Body of pancreas (tissue), 4 donors: ENCODE measurements around the gene CRAMP1. TPM values are rescaled to one million over a fixed set of nuclear protein-coding genes. Genes with fewer than 3 reads are reported as not detected.

Experiments used
- ATAC-seq: fragments of 150-250 bp; one replicate; pipeline ENCODE4 v1.9.1; 2016
- DNase-seq, 4 donors: peaks; one replicate each; pipeline ENCODE4 v3.0.0-alpha.2; 2019
- H3K27ac ChIP-seq, 4 donors: fragments of 200-600 bp; sonication (generic); 1 replicate in 3 of 4; 2 replicates in 1 of 4; pipeline versions ENCODE4 v1.5.1 to v1.6.1; 2016 to 2019; ENCODE audit warnings: mild to moderate bottlenecking in 1 of 4, mixed read lengths in 1 of 4, moderate library complexity in 1 of 4
- H3K27me3 ChIP-seq, 2 donors: fragments of 200-600 bp; sonication (generic); one replicate each; pipeline ENCODE4 v1.6.0; 2016; ENCODE audit warnings: mild to moderate bottlenecking in 1 of 2
- H3K36me3 ChIP-seq, 2 donors: fragments of 200-600 bp; sonication (generic); replicated peaks in 1 of 2; 2 replicates each; pipeline ENCODE4 v1.5.1; 2016; ENCODE audit warnings: low read depth in 2 of 2; ENCODE audit not compliant: insufficient read depth in 1 of 2
- H3K4me1 ChIP-seq: fragments of 200-600 bp; sonication (generic); one replicate; pipeline ENCODE4 v1.6.0; 2016
- H3K4me3 ChIP-seq, 2 donors: fragments of 200-600 bp; sonication (generic); 1 replicate in 1 of 2; 2 replicates in 1 of 2; pipeline ENCODE4 v1.5.1; 2016 to 2019
- H3K9me3 ChIP-seq, 3 donors: fragments of 200-600 bp; sonication (generic); 1 replicate in 2 of 3; 2 replicates in 1 of 3; pipeline ENCODE4 v1.5.1; 2016
- POLR2A ChIP-seq, 3 donors: fragments of 450-650 bp; IDR thresholded peaks; one replicate each; pipeline ENCODE4 v1.6.1; 2016; ENCODE audit warnings: antibody characterized with exemption in 3 of 3, mild to moderate bottlenecking in 2 of 3
- WGBS, 2 donors: methylation state at CpG; one replicate each; pipeline ENCODE4 v1.1.5; 2017; 5-methylcytosine and 5-hydroxymethylcytosine counted together
- intact Hi-C: fragments of 100-400 bp; cut with DNase I; formaldehyde crosslinking; loops from one replicate; pipeline ENCODE4 v1.15.1; 2023
- total RNA-seq, 2 donors: library from RNA; depleted of rRNA; stranded (reverse); fragments of >200 nt; gene quantifications; one replicate each; pipeline ENCODE4 v1.1.0, GENCODE V29; 2016
- TF ChIP-seq, protein P1 (sequence below), 7 experiments: fragments of 450-650 bp in 4 of 7; fragments of 200-600 bp in 3 of 7; sonication (generic) in 3 of 7; IDR thresholded peaks; one replicate each; pipeline ENCODE4 v1.5.1; 2016 to 2019; ENCODE audit warnings: antibody characterized with exemption in 7 of 7

Gene CRAMP1
- total RNA-seq, 2 donors from 2014 or later: 8.6 to 17.8 TPM

DNA sequence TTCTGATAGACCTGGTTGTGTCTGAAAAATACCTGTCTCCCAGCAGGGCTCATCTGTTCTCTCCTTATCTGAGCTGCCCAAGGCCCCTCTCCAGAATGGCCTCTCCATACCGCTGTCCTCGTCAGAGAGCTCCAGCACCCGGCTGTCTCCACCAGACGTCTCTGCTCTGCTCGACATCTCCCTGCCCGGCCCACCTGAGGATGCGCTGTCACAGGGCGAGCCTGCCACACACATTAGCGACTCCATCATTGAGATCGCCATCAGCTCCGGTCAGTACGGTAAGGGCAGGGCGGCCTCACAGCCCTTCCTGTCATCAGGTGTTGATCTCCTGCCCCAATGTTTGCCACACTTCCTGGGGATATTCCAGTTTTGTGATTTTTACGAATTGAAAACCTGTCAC is 55.8 kb downstream of the CRAMP1 start:
- Histone ChIP-seq H3K27ac (no peak overlapping the region), H3K9me3 (no peaks in the 10 kb centered on the region), H3K4me1 (no peaks in the 10 kb centered on the region), H3K27me3 (no peaks in the 10 kb centered on the region), H3K36me3 (peaks cover 0 to 41% of the 10 kb centered on the region in 2 donors), H3K4me3 (no peak overlapping the region)
- ATAC-seq (no peak), DNase-seq (no peak)
- intact Hi-C loops: no loop called here
- TF ChIP-seq POLR2A (IDR thresholded peaks at IDR 0.05): no peak
- TF ChIP-seq, protein P1, sequence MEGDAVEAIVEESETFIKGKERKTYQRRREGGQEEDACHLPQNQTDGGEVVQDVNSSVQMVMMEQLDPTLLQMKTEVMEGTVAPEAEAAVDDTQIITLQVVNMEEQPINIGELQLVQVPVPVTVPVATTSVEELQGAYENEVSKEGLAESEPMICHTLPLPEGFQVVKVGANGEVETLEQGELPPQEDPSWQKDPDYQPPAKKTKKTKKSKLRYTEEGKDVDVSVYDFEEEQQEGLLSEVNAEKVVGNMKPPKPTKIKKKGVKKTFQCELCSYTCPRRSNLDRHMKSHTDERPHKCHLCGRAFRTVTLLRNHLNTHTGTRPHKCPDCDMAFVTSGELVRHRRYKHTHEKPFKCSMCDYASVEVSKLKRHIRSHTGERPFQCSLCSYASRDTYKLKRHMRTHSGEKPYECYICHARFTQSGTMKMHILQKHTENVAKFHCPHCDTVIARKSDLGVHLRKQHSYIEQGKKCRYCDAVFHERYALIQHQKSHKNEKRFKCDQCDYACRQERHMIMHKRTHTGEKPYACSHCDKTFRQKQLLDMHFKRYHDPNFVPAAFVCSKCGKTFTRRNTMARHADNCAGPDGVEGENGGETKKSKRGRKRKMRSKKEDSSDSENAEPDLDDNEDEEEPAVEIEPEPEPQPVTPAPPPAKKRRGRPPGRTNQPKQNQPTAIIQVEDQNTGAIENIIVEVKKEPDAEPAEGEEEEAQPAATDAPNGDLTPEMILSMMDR (IDR thresholded peaks at IDR 0.05): no peak
- 93% methylated on average over 14 of the region's 14 CpGs for WGBS, 2 donors

DNA sequence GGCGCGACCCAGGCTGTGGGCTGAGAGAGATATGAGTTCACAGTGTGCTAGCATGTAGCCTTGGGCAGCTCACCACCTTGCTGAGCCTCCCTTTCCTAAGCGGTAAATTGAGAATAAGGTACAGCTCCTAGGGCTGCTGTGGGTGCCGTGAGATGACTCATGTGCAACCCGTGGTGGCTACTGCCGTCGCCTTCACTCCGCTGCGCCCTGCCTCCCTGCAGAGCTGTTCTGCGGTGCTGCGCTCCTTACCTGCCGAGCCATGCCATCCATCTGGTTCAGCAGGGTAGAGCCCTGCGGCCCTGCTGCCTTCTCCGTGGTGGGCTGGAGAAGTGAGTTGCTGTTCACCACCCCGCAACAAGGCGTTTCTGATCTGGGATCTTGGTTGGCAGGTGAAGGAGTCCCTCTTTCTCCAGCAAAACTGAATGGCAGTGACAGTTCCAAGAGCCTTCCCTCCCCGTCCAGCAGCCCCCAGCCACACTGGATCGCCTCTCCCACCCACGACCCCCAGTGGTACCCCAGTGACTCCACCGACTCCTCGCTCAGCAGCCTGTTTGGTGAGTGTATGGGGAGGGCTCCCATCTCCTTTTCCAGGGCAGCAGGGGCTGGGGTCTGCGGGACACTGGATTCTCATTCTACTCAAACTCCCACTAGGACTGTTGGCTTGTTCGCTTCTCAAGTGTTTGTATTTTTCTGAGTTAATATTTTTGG is 56.6 kb downstream of the CRAMP1 start:
- DNase-seq (no peak), ATAC-seq (no peak)
- Histone ChIP-seq H3K36me3 (peaks cover 0 to 41% of the 10 kb centered on the region in 2 donors), H3K4me3 (no peak overlapping the region), H3K27ac (no peak overlapping the region), H3K9me3 (no peaks in the 10 kb centered on the region), H3K27me3 (no peaks in the 10 kb centered on the region), H3K4me1 (no peaks in the 10 kb centered on the region)
- intact Hi-C loops: no loop called here
- TF ChIP-seq, protein P1 (IDR thresholded peaks at IDR 0.05): no peak
- TF ChIP-seq POLR2A (IDR thresholded peaks at IDR 0.05): no peak
- 94 to 98% methylated on average over 13 to 23 of the region's 23 CpGs for WGBS, 2 donors

DNA sequence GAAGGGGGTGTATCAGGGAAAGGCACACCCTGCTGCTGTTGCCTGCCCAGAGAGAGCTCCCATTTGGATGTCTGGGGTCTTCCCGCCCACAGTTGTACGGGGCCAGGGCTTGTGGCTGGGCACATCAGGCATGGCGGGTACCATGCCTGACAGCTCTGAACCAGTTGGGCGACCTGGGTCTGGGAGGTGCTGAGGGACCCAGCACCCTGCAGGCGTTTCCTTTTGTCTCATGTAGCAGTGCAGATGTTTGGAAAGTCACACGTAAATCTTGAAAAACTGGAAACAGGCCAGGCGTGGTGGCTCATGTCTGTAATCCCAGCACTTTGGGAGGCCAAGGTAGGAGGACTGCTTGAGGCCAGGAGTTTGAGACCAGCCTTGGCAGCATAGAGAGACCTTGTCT is 57.5 kb downstream of the CRAMP1 start:
- Histone ChIP-seq H3K36me3 (peaks cover 0 to 45% of the 10 kb centered on the region in 2 donors), H3K4me3 (no peak overlapping the region), H3K9me3 (no peaks in the 10 kb centered on the region), H3K4me1 (no peaks in the 10 kb centered on the region), H3K27me3 (no peaks in the 10 kb centered on the region), H3K27ac (no peak overlapping the region)
- WGBS, 2 donors: 87 to 93% methylated on average over 6 to 7 of the region's 7 CpGs
- no peak for ATAC-seq
- intact Hi-C loops: no loop called here
- TF ChIP-seq, protein P1 (IDR thresholded peaks at IDR 0.05): no peak
- TF ChIP-seq POLR2A (IDR thresholded peaks at IDR 0.05): no peak
- DNase-seq: no peak

DNA sequence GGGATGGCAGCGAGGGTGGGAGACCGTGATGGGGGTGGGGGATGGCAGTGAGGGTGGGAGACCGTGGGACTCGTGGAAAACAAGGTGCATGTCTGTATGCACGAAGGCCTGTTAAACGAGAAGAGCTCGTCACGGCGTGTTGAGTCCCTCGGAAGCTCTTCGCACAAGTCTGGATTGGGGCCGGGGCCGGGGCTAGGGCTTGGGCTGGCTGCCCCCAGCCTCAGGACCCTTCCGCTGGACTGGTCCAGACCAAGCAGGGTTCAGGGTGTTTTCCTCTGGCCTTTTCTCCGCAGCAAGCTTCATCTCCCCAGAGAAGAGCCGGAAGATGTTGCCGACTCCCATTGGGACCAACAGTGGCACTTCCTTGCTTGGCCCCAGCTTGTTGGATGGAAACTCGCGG is 58.2 kb downstream of the CRAMP1 start:
- Histone ChIP-seq H3K9me3 (no peaks in the 10 kb centered on the region), H3K4me1 (no peaks in the 10 kb centered on the region), H3K4me3 (no peak overlapping the region), H3K27me3 (no peaks in the 10 kb centered on the region), H3K27ac (no peak overlapping the region), H3K36me3 (peaks cover 0 to 43% of the 10 kb centered on the region in 2 donors)
- intact Hi-C loops: no loop called here
- WGBS, 2 donors: 91 to 96% methylated on average over 15 to 18 of the region's 19 CpGs
- ATAC-seq (no peak), DNase-seq (no peak)
- TF ChIP-seq, protein P1 (IDR thresholded peaks at IDR 0.05): no peak
- TF ChIP-seq POLR2A (IDR thresholded peaks at IDR 0.05): no peak

DNA sequence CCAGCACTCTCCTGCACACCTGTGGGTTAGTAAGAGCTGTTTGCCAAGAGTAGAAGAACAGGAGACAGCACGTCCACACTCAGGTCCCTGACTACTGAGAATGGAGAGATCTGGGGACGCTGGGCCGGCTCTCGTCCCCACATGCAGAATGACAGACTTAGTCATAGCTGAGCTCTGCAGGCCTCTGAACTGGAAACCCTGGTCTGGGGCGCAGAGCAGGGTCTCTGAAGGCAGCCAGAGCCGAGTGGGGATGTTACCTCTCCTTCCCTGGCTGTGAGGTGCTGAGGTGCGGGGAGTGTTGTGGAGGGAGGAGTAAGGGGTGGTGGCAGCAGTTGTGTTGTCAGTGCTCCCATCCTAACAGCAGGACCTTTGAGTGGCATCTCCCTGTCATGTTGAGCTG is 58.7 kb downstream of the CRAMP1 start:
- H3K36me3 ChIP-seq: peaks cover 0 to 43% of the 10 kb centered on the region in 2 donors
- H3K4me1 ChIP-seq: no peaks in the 10 kb centered on the region
- H3K4me3 ChIP-seq: no peak overlapping the region
- H3K27me3 ChIP-seq: no peaks in the 10 kb centered on the region
- no peak for TF ChIP-seq POLR2A (IDR thresholded peaks at IDR 0.05)
- TF ChIP-seq, protein P1 (IDR thresholded peaks at IDR 0.05): no peak
- ATAC-seq (no peak), DNase-seq (no peak)
- H3K9me3 ChIP-seq: no peaks in the 10 kb centered on the region
- intact Hi-C loops: no loop called here
- H3K27ac ChIP-seq: no peak overlapping the region
- WGBS, 2 donors: 84 to 94% methylated on average over 6 to 7 of the region's 7 CpGs
